Measurements from ENCODE around the gene TPT1. TPM values are rescaled to one million over a fixed set of nuclear protein-coding genes. Genes with fewer than 3 reads are reported as not detected.

TPT1 gene
- total RNA-seq, 1 donor from 2014 or later: 3,393 TPM

DNA sequence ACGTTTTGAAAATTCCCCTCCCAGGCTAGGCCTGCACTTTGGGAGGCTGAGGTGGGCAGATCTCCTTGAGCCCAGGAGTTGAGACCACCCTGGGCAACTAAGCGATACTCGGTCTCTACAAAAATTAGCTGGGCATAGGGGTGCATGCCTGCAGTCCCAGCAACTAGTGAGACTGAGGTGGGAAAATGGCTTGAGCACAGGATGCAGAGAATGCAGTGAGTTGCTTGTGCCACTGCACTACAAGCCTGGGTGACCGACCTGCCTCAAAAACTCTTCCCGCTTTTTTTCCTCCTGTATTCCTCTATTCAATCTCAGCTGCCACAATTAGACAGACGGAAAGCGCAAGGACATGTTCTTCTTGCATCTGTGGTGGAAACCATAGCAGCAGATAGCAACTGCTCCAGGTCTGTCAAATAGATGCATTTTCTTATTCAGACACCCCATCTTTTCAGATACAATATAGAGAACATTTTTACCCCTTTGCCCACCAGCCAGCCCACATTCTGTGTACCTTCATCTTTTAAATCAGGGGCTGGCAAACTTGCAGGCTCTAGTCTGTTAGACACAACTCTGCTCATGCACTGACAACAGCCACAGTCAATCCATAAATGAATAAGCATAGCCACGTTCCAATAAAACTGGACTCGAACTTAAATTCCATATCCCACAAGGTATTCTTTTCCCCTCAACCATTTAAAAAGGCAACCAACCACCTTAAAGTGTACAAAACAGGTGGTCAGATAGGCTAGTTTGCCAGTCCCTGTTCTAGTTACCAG, 4.8 kb downstream of the TPT1 start:
- peaks cover 57% of the 10 kb centered on the region for H3K36me3 Mint-ChIP-seq (ENCODE audit: unreplicated experiment)

DNA sequence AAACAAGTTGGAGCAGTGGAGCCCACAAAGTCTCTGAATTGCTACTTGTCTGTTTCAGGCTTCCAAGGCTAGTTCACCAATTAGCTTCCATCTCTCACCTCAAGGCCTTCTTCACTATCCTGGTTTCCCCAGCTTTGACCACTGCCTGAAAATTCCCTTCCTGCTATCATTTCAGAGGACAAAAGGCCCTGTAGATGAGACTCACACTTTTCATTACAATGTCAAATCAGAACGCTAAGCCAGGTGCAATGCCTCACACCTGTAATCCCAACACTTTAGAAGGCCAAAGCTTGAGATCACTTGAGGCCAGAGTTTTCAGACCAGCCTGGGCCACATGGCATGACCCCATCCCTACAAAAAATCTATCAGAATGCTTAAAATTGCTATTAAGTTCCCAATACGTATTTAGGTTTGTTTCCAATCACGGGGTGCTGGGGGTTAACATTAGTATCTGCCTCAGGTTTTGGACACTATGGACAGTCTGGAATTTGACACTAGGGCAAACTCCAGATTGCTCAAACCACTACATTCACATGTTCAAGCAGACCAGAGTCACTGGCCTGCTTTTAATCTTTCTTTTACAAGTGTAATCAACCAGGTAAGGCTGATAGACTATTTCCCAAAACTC, 5.5 kb downstream of the TPT1 start:
- TF ChIP-seq, protein P1, sequence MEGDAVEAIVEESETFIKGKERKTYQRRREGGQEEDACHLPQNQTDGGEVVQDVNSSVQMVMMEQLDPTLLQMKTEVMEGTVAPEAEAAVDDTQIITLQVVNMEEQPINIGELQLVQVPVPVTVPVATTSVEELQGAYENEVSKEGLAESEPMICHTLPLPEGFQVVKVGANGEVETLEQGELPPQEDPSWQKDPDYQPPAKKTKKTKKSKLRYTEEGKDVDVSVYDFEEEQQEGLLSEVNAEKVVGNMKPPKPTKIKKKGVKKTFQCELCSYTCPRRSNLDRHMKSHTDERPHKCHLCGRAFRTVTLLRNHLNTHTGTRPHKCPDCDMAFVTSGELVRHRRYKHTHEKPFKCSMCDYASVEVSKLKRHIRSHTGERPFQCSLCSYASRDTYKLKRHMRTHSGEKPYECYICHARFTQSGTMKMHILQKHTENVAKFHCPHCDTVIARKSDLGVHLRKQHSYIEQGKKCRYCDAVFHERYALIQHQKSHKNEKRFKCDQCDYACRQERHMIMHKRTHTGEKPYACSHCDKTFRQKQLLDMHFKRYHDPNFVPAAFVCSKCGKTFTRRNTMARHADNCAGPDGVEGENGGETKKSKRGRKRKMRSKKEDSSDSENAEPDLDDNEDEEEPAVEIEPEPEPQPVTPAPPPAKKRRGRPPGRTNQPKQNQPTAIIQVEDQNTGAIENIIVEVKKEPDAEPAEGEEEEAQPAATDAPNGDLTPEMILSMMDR (IDR thresholded peaks at IDR 0.05): no peak
- peaks cover 57% of the 10 kb centered on the region for H3K36me3 Mint-ChIP-seq (ENCODE audit: unreplicated experiment)
- H3K9me3 Mint-ChIP-seq (ENCODE audit: unreplicated experiment): no peaks in the 10 kb centered on the region
- no peaks in the 10 kb centered on the region for H3K27me3 Mint-ChIP-seq (ENCODE audit: unreplicated experiment)
- H3K4me1 Mint-ChIP-seq (ENCODE audit: unreplicated experiment): peaks cover 77% of the 10 kb centered on the region
- no peak overlapping the region for H3K4me3 Mint-ChIP-seq (ENCODE audit: unreplicated experiment)
- DNase-seq (ENCODE audit: extremely low spot score, unreplicated experiment): no peak
- H3K27ac Mint-ChIP-seq (ENCODE audit: unreplicated experiment): peak overlapping the region; percentile 40

More for the DNA sequence above, 4.8 kb downstream of the TPT1 start:
- peaks cover 73% of the 10 kb centered on the region for H3K4me1 Mint-ChIP-seq (ENCODE audit: unreplicated experiment)
- no peak overlapping the region for H3K27ac Mint-ChIP-seq (ENCODE audit: unreplicated experiment)
- no peaks in the 10 kb centered on the region for H3K27me3 Mint-ChIP-seq (ENCODE audit: unreplicated experiment)
- TF ChIP-seq, protein P1 (IDR thresholded peaks at IDR 0.05): no peak
- no peak for DNase-seq (ENCODE audit: extremely low spot score, unreplicated experiment)
- no peaks in the 10 kb centered on the region for H3K9me3 Mint-ChIP-seq (ENCODE audit: unreplicated experiment)
- H3K4me3 Mint-ChIP-seq (ENCODE audit: unreplicated experiment): no peak overlapping the region

DNA sequence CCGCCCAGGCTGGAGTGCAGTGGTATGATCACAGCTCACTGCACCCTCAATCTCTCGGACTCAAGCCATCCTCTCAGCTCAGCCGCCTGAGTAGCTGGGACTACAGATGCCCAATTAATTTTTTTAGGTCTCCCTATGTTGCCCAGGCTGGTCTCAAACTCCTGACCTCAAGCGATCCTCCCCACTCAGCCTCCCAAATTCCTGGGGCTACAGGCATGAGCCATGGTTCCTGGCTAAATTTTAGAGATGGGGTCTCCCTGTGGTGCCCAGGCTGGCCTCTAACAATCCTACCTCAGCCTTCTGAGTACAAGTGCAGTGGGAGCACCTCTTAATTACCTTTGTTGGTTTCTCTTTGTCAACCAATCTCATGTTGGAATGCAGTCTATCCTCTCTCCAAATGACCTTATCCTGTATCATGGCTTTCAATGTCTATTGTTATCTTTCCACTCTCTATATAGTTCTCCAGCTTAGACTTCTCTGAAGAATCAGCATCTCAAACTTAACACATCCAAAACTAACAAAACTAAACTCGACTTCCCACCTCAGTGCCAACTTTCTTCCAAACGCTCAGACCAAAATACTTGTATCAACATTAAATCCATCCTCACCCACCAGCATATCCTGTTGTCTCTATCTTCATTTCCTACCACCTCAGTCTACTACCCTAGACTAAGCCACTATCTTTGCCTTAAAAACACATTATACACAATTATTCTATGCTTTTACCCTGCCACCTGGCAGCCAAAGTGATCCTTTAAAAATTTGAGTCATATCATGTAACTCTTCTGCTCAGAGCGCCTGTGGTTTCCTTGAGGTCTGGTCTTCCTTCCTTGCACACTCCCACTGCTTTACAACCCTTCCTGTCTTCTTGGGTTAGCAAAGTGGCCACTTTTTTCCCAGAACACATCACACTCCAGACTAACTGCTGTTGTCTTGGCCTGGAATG, 6.7 kb downstream of the TPT1 start:
- peaks cover 79% of the 10 kb centered on the region for H3K4me1 Mint-ChIP-seq (ENCODE audit: unreplicated experiment)
- peak overlapping the region; percentile 17 for H3K27ac Mint-ChIP-seq (ENCODE audit: unreplicated experiment)
- no peaks in the 10 kb centered on the region for H3K27me3 Mint-ChIP-seq (ENCODE audit: unreplicated experiment)
- no peaks in the 10 kb centered on the region for H3K9me3 Mint-ChIP-seq (ENCODE audit: unreplicated experiment)
- peaks cover 47% of the 10 kb centered on the region for H3K36me3 Mint-ChIP-seq (ENCODE audit: unreplicated experiment)
- no peak overlapping the region for H3K4me3 Mint-ChIP-seq (ENCODE audit: unreplicated experiment)
- DNase-seq (ENCODE audit: extremely low spot score, unreplicated experiment): no peak
- TF ChIP-seq, protein P1 (IDR thresholded peaks at IDR 0.05): no peak

DNA sequence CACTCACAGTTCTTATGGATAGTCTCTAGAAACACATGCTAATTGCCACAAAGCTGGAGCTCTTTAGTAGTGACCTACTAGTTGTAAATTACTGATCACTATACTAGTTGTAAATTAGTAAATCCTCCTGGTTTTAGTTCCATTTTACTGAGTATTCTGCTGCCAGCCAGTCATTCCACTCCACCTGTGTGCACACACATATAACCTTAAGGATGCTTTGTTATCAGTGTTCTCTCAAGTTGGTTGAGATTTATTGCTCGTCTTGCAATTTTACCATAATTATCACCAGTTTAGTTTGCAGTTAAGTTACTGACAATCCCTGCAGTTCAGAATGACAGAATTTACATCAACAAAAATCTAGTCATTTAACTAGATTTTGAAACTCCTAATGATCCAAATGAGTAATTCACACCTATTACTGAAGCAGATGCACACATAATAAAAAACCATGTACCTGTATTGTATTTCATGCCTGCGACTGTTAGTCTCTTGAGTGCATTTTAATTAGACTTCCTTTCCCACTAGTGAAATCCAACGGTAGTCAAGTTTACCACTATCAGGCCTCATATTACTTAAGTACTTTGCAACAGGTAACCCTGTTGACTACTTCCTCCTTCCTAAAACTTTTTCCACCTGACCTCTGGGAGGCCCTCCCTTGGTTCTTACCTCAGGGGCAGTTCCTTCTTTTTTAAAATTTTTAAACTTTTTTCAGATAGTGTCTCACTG, 7.6 kb downstream of the TPT1 start:
- Mint-ChIP-seq H3K9me3 (ENCODE audit: unreplicated experiment) (no peaks in the 10 kb centered on the region), H3K4me3 (ENCODE audit: unreplicated experiment) (no peak overlapping the region), H3K36me3 (ENCODE audit: unreplicated experiment) (peaks cover 39% of the 10 kb centered on the region), H3K27ac (ENCODE audit: unreplicated experiment) (peak overlapping the region; percentile 2), H3K4me1 (ENCODE audit: unreplicated experiment) (peaks cover 79% of the 10 kb centered on the region), H3K27me3 (ENCODE audit: unreplicated experiment) (no peaks in the 10 kb centered on the region)
- TF ChIP-seq, protein P1 (IDR thresholded peaks at IDR 0.05): no peak
- DNase-seq (ENCODE audit: extremely low spot score, unreplicated experiment): no peak

Measured in osteocyte (in vitro differentiated cells).